PC-3 (cell line): ENCODE data around the gene ARHGAP24. TPM values are rescaled to one million over a fixed set of nuclear protein-coding genes. Genes with fewer than 3 reads are reported as not detected.
"Not testable (repeated sequence)": the region's sequence is repeated elsewhere in the genome, so short reads cannot be mapped to it uniquely, and the experiment has no call there.

Experiments
- ATAC-seq: fragments of 200-7000 bp; cut with Tn5 transposase; 2 replicates; pipeline ENCODE4 v1.9.1; 2020; ENCODE audit warnings: mild to moderate bottlenecking, moderate library complexity
- BruUV-seq: library from RNA; stranded (reverse); fragments of 400-500 nt; replicated peaks from 2 replicates; lab custom pipeline; 2021; lab: Mats Ljungman, UMichigan
- CTCF ChIA-PET: fragments of 300-600 bp; sonication (Branson Sonifier 250); formaldehyde crosslinking; loops from one replicate; lab custom pipeline; 2022; ENCODE audit warnings: antibody characterized with exemption; lab: Charles Lee
- POLR2A ChIA-PET: fragments of 300-600 bp; sonication (Branson Sonifier 250); formaldehyde crosslinking; loops from one replicate; lab custom pipeline; 2022; ENCODE audit warnings: antibody characterized with exemption; ENCODE audit not compliant: unreplicated experiment; lab: Charles Lee
- DNase-seq: peaks from one replicate; pipeline ENCODE4 v3.0.0-alpha.2; 2015
- H2AFZ ChIP-seq: fragments of 300-600 bp; sonication (generic); 2 replicates; pipeline ENCODE4 v1.6.0; 2016; ENCODE audit warnings: antibody characterized with exemption, low read length
- H3F3A ChIP-seq: fragments of 300-600 bp; sonication (generic); one replicate; pipeline ENCODE4 v1.6.0; 2017; ENCODE audit warnings: antibody characterized with exemption, low read length, control low read depth, mild to moderate bottlenecking; ENCODE audit not compliant: unreplicated experiment
- H3K27ac ChIP-seq: fragments of 300-600 bp; sonication (generic); 2 replicates; pipeline ENCODE4 v1.5.1; 2016; ENCODE audit warnings: mild to moderate bottlenecking, low read length
- H3K27me3 ChIP-seq: fragments of 300-600 bp; sonication (generic); 2 replicates; pipeline ENCODE4 v1.6.1; 2016; ENCODE audit warnings: low read length, mixed read lengths
- H3K36me3 ChIP-seq: fragments of 300-600 bp; sonication (generic); 2 replicates; pipeline ENCODE4 v1.6.1; 2016; ENCODE audit warnings: low read depth, mixed run types, low read length, mixed read lengths
- H3K4me1 ChIP-seq: fragments of 300-600 bp; sonication (generic); 2 replicates; pipeline ENCODE4 v1.5.1; 2016; ENCODE audit warnings: low read length; ENCODE audit not compliant: insufficient read depth
- H3K4me2 ChIP-seq: fragments of 300-600 bp; sonication (generic); 2 replicates; pipeline ENCODE4 v1.6.0; 2016; ENCODE audit warnings: low read length
- H3K4me3 ChIP-seq: fragments of 300-600 bp; sonication (generic); 2 replicates; pipeline ENCODE4 v1.5.1; 2016; ENCODE audit warnings: mild to moderate bottlenecking, low read length, mixed read lengths
- H3K79me2 ChIP-seq: fragments of 300-600 bp; sonication (generic); 2 replicates; pipeline ENCODE4 v1.6.1; 2017; ENCODE audit warnings: low read length, mixed read lengths
- H3K9ac ChIP-seq: fragments of 300-600 bp; sonication (generic); 2 replicates; pipeline ENCODE4 v1.6.0; 2016; ENCODE audit warnings: mild to moderate bottlenecking, low read length
- H3K9me2 ChIP-seq: fragments of 300-600 bp; sonication (generic); replicated peaks from 2 replicates; pipeline ENCODE4 v1.6.1; 2016; ENCODE audit warnings: mixed run types, low read length, mixed read lengths
- H3K9me3 ChIP-seq: fragments of 300-600 bp; sonication (generic); 2 replicates; pipeline ENCODE4 v1.6.1; 2016; ENCODE audit warnings: low read length, mixed read lengths
- H4K20me1 ChIP-seq: fragments of 300-600 bp; sonication (generic); 2 replicates; pipeline ENCODE4 v1.6.1; 2016; ENCODE audit warnings: low read length, mixed read lengths
- CTCF ChIP-seq: fragments of 300-600 bp; sonication (generic); conservative IDR thresholded peaks from 2 replicates; pipeline ENCODE4 v1.5.1; 2017; ENCODE audit warnings: antibody characterized with exemption, low read depth, mild to moderate bottlenecking, low read length
- EZH2 ChIP-seq: fragments of 300-600 bp; sonication (generic); IDR thresholded peaks from one replicate; pipeline ENCODE4 v1.6.1; 2017; ENCODE audit warnings: antibody characterized with exemption, mild to moderate bottlenecking, low read length; ENCODE audit not compliant: unreplicated experiment
- EZH2phosphoT487 ChIP-seq: fragments of 300-600 bp; sonication (generic); IDR thresholded peaks from 2 replicates; pipeline ENCODE4 v1.6.1; 2018; ENCODE audit warnings: mild to moderate bottlenecking, antibody characterized with exemption, low read length, borderline replicate concordance
- intact Hi-C: fragments of 100-400 bp; cut with micrococcal nuclease; formaldehyde crosslinking; loops from 2 replicates; pipeline ENCODE4 v1.9.0; 2023
- total RNA-seq: library from RNA; depleted of rRNA; stranded (reverse); fragments of >200 nt; gene quantifications from 2 replicates; pipeline ENCODE4 v1.2.3, GENCODE V29; 2014

The ARHGAP24 gene
- total RNA-seq, 1 experiment from 2014 or later = 7.4 TPM

- CTCF ChIA-PET = no interaction called here
- Histone ChIP-seq H3K9ac (no peak overlapping the region), H3F3A (no peaks in the 10 kb centered on the region), H3K9me2 (no peaks in the 10 kb centered on the region), H2AFZ (no peak overlapping the region), H3K36me3 (no peaks in the 10 kb centered on the region), H3K4me1 (0 out of 2 replicates have a peak, but pooled peaks cover 8% of the 10 kb centered on the region), H3K27me3 (no peaks in the 10 kb centered on the region), H3K27ac (no peak overlapping the region), H3K4me2 (no peak overlapping the region), H3K79me2 (no peaks in the 10 kb centered on the region), H4K20me1 (no peaks in the 10 kb centered on the region), H3K4me3 (no peak overlapping the region), H3K9me3 (no peaks in the 10 kb centered on the region)
- intact Hi-C loops = no loop called here
- TF ChIP-seq EZH2phosphoT487 (no peak), CTCF (no peak), EZH2 (no peak)
- no TSS peak for BruUV-seq
- ATAC-seq = no peak
- DNase-seq = no peak
- POLR2A ChIA-PET = no interaction called here
These were observed 341.0 kb downstream of the ARHGAP24 start for GRCh38 chr4:85815796-85816459.

GRCh38 chr4:85818700-85819099, 343.8 kb downstream of the ARHGAP24 start:
- Histone ChIP-seq H3K9me2 (no peaks in the 10 kb centered on the region), H3K27me3 (no peaks in the 10 kb centered on the region), H3K79me2 (no peaks in the 10 kb centered on the region), H3K4me1 (no peaks in the 10 kb centered on the region), H3K9ac (no peak overlapping the region), H3K4me3 (no peak overlapping the region), H3K4me2 (no peak overlapping the region), H3K27ac (no peak overlapping the region), H3K9me3 (no peaks in the 10 kb centered on the region), H2AFZ (no peak overlapping the region), H3K36me3 (no peaks in the 10 kb centered on the region), H4K20me1 (no peaks in the 10 kb centered on the region), H3F3A (no peaks in the 10 kb centered on the region)
- TF ChIP-seq EZH2phosphoT487 (no peak), CTCF (no peak), EZH2 (no peak)
- DNase-seq (no peak), ATAC-seq (no peak)
- intact Hi-C loops = no loop called here
- ChIA-PET CTCF (no interaction called here), POLR2A (no interaction called here)
- BruUV-seq = no TSS peak

GRCh38 chr4:85820101-85820500, 345.2 kb downstream of the ARHGAP24 start:
- DNase-seq, H4K20me1 ChIP-seq, H2AFZ ChIP-seq, H3F3A ChIP-seq, H3K27ac ChIP-seq, H3K36me3 ChIP-seq, POLR2A ChIA-PET, H3K9me2 ChIP-seq, H3K4me3 ChIP-seq, BruUV-seq, H3K4me1 ChIP-seq, H3K27me3 ChIP-seq, H3K9me3 ChIP-seq, CTCF ChIA-PET, H3K79me2 ChIP-seq, ATAC-seq, H3K4me2 ChIP-seq, H3K9ac ChIP-seq: not testable (repeated sequence)
- intact Hi-C loops = loop anchor here (10.0 kb wide), 1 partner anchor 225 kb away; no protein-coding TSS in a partner anchor
